Thymus (tissue), 11 donors: ENCODE data around the gene PLK3. TPM values are rescaled to one million over a fixed set of nuclear protein-coding genes. Genes with fewer than 3 reads are reported as not detected.
"Not testable (repeated sequence)": the region's sequence is repeated elsewhere in the genome, so short reads cannot be mapped to it uniquely, and the experiment has no call there.

ENCODE experiments used
- DNase-seq, 9 donors: peaks; one replicate each; pipeline ENCODE4 v3.0.0-alpha.2; 2013; ENCODE audit warnings: low spot score in 9 of 9, low read depth in 6 of 9, missing footprints in 1 of 9
- H3K27ac ChIP-seq, 2 donors: one replicate each; pipeline ENCODE4 v1.5.1; 2013; ENCODE audit warnings: control low read depth in 1 of 2, low read depth in 1 of 2, low read length in 1 of 2, mild to moderate bottlenecking in 1 of 2, moderate library complexity in 1 of 2
- H3K27me3 ChIP-seq, 2 donors: one replicate each; pipeline ENCODE4 v1.5.1; 2013; ENCODE audit warnings: low read length in 1 of 2; ENCODE audit not compliant: control insufficient read depth in 2 of 2, insufficient read depth in 1 of 2
- H3K36me3 ChIP-seq, 2 donors: one replicate each; pipeline ENCODE4 v1.5.1; 2013; ENCODE audit warnings: low read length in 1 of 2, mild to moderate bottlenecking in 1 of 2, moderate library complexity in 1 of 2; ENCODE audit not compliant: control insufficient read depth in 2 of 2, insufficient read depth in 2 of 2
- H3K4me1 ChIP-seq, 2 donors: one replicate each; pipeline ENCODE4 v1.5.1; 2013; ENCODE audit warnings: low read length in 2 of 2; ENCODE audit not compliant: control insufficient read depth in 2 of 2, insufficient read depth in 2 of 2
- H3K4me3 ChIP-seq, 2 donors: one replicate each; pipeline ENCODE4 v1.5.1; 2013; ENCODE audit warnings: low read length in 2 of 2, control low read depth in 1 of 2, mild to moderate bottlenecking in 1 of 2
- H3K9me3 ChIP-seq, 2 donors: one replicate each; pipeline ENCODE4 v1.5.1; 2013; ENCODE audit warnings: low read length in 1 of 2, mild to moderate bottlenecking in 1 of 2; ENCODE audit not compliant: control insufficient read depth in 2 of 2, insufficient read depth in 1 of 2
- WGBS: extraction: QIAGEN DNeasy Blood & Tissue Kit; methylation state at CpG from one replicate; pipeline ENCODE4 v1.1.7; 2013; 5-methylcytosine and 5-hydroxymethylcytosine counted together
- polyA plus RNA-seq: library from polyadenylated mRNA; stranded (reverse); fragments of 200-250 nt; gene quantifications from one replicate; pipeline ENCODE4 v1.2.3, GENCODE V29; 2013
- total RNA-seq: library from RNA; stranded (reverse); fragments of 120-200 nt; gene quantifications from one replicate; pipeline ENCODE4 v1.2.4, GENCODE V29; 2013
- donor health status: healthy.

Gene PLK3
- total and polyA plus RNA-seq, 2 donors = 10.1 to 32.9 TPM

DNA sequence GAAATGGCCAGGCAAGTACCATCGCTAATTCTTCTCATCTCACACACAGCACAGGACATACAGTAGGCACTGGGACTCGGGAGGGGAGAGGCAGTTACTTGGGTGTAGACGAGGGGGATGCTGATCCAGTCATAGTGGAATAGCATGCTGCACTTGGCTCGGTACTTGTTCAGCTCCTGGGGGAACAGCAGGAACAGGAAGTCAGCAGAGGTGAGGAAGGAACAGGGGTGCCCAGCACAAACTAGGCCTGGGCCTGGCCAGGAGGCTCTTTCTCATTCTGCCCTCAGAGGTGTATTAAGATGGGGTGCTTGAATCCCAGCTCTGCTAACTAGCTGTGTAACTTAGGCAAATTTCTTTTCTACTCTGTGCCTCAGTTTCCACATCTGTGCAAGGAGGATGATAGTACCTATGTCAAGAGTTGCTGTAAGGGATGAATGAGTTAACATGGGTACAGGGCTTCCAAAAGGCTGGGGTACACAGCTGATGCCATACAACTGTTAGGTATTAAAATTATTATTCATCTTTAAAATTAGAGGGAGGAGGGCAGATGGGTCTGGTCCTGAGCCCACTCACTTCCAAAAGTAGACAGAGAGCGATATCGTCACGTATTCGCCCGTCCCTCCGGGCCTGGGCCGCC is 14.6 kb upstream of the PLK3 start:
- no peak overlapping the region for H3K27ac ChIP-seq
- no peaks in the 10 kb centered on the region for H3K9me3 ChIP-seq
- DNase-seq = no peak
- H3K4me3 ChIP-seq = peak overlapping the region; percentile 39 to 45
- H3K4me1 ChIP-seq = peaks cover 18 to 30% of the 10 kb centered on the region in 2 donors
- WGBS = 34% methylated on average over 11 of the region's 11 CpGs
- peaks cover 8 to 13% of the 10 kb centered on the region in 2 donors for H3K36me3 ChIP-seq
- H3K27me3 ChIP-seq = peaks cover 0 to 3% of the 10 kb centered on the region in 2 donors

DNA sequence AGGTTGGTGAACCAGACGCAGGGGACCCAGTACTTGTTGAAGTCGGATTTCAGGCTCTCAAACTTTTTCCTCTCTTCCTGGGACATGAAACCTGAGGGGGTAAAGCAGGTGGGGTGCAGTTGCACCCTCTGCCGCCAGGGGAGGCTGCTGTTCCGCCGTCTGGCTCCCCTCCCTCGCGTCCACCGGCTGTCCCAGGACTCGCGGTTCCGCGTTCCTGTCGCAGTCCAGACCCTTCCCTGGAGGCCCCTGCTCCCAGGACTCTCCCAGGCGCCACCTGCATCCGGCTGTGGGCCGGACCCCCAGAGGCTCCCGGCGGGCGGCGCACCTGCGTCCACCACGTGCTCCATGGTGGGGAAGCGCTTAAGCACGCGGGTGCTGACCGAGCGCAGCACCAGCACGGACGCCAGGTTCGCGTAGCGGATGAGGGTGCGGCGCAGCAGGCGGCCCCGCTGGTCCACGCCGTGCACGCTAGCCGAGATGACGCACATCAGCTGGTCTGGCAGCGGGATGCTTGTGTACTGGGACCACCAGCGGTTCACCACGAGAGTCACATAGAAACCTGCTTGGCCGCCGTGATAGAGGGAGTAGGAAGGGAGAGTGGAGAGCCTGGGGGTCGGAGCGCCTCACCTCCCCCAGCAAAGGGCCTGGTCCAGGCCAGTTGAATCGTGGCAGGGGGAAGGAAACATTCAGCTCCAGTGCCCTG is 13.9 kb upstream of the PLK3 start:
- DNase-seq = peak in 6 of 9 donors; percentile 50 to 86 (median 71)
- H3K4me3 ChIP-seq = peak overlapping the region; percentile 39 to 45
- H3K36me3 ChIP-seq = peaks cover 2 to 9% of the 10 kb centered on the region in 2 donors
- H3K27ac ChIP-seq = peak overlapping the region in 1 of 2 donors; percentile 58
- WGBS = 8% methylated on average over 49 of the region's 49 CpGs
- peaks cover 18 to 30% of the 10 kb centered on the region in 2 donors for H3K4me1 ChIP-seq
- H3K27me3 ChIP-seq = peaks cover 0 to 3% of the 10 kb centered on the region in 2 donors
- H3K9me3 ChIP-seq = no peaks in the 10 kb centered on the region

DNA sequence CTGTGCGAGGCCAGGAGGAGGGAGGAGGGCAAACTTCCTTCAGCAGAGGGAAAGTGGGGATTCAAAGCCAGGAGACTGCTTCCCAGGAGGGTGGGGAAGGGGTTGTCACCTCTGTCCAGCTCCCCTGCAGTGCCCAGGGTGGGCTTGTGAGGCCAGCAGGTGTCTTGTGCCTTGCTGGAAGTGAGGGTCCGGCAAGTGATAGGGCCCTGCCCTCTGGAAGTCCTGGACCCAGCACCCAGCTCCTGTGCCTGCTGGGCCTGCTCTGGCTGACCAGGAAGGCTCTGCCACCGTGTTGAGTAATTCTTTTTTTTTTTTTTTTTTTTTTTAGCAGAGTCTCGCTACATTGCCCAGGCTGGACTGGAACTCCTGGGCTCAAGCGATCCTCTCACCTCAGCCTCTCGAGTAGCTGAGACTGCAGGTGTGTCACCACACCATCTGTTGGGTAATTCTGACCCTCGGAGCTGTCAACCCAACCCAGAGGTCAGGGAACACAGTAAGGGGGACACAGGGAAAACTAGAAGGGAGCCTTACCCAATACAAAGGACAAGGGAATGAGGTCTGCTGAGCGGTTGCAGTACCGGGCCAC is 13.2 kb upstream of the PLK3 start:
- Histone ChIP-seq H3K4me3 (peak overlapping the region in 1 of 2 donors; percentile 39), H3K4me1 (peaks cover 18 to 30% of the 10 kb centered on the region in 2 donors), H3K9me3 (no peaks in the 10 kb centered on the region), H3K36me3 (peaks cover 0 to 3% of the 10 kb centered on the region in 2 donors), H3K27me3 (peaks cover 0 to 3% of the 10 kb centered on the region in 2 donors), H3K27ac (peak overlapping the region in 1 of 2 donors; percentile 58)
- DNase-seq = no peak
- WGBS = 88% methylated on average over 9 of the region's 9 CpGs

DNA sequence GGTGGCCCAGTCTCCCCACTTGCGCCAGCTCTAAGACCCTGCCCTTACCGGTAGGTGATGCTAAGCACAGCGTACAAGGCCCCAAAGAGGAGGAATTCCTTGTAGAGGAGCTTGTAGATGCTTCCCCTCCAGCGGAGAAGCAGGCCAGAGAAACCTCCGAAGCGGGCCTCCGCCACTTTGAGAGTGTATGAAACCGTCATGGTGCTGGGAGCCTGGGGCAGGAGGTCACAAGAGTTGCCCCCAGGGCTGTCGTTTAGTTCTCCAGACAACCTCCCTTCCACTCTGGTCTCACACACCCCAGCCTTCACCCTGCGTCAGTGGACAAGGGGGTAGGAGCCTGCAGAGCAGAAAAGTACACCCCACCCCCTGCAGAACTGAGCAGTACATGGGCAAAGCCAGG is 12.7 kb upstream of the PLK3 start:
- Histone ChIP-seq H3K27me3 (peaks cover 0 to 3% of the 10 kb centered on the region in 2 donors), H3K4me1 (peaks cover 18 to 30% of the 10 kb centered on the region in 2 donors), H3K27ac (no peak overlapping the region), H3K9me3 (no peaks in the 10 kb centered on the region), H3K36me3 (no peaks in the 10 kb centered on the region), H3K4me3 (no peak overlapping the region)
- WGBS = 96% methylated on average over 10 of the region's 10 CpGs
- DNase-seq = no peak

DNA sequence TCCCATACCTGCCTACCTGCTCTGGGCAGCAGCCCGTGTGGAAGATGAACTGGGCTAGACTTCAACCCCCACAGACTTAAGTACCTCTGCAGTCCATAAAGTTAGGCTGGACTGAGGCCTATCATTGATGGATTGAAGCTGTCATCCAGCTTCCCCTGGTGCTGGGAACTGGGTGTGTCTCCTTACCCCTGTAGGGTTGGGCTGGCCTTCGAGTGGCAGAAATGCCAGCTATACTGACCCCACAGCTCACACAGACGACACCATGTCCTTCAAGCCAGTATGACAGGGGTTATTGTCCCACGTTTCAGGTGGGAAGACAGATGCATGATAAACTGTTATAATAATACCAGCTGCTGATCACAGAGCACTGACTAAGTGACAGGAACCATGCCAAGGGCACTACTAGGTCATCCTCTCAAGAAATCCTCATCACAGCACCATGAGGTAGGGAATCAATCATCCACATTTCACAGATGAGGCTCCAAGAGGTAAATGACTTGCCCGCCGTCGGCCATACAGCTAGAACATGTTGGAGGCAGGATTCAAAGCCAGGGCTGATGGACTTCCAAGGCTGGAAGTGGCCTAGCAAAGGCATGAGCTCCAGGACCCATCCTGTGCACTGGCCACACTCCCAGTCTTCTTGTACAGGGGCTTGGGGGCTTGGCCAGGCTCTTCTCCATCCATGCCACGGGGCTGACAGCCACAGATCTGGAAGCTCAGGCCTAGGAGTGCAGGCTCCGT is 11.9 kb upstream of the PLK3 start, which contains the start of gene BEST4:
TSS of gene BEST4 (minus strand) at position 51 of the 741 bp plus-strand sequence. CDS start 465 bp downstream, outside the sequence.
- no peak for DNase-seq
- H3K4me1 ChIP-seq = peaks cover 18 to 30% of the 10 kb centered on the region in 2 donors
- 95% methylated on average over 9 of the region's 9 CpGs for WGBS
- no peaks in the 10 kb centered on the region for H3K9me3 ChIP-seq
- no peak within 1 kb of the TSS for H3K4me3 ChIP-seq
- H3K27ac ChIP-seq = no peak within 1 kb of the TSS
- no peaks in the 10 kb centered on the region for H3K36me3 ChIP-seq
- peaks cover 0 to 3% of the 10 kb centered on the region in 2 donors for H3K27me3 ChIP-seq

DNA sequence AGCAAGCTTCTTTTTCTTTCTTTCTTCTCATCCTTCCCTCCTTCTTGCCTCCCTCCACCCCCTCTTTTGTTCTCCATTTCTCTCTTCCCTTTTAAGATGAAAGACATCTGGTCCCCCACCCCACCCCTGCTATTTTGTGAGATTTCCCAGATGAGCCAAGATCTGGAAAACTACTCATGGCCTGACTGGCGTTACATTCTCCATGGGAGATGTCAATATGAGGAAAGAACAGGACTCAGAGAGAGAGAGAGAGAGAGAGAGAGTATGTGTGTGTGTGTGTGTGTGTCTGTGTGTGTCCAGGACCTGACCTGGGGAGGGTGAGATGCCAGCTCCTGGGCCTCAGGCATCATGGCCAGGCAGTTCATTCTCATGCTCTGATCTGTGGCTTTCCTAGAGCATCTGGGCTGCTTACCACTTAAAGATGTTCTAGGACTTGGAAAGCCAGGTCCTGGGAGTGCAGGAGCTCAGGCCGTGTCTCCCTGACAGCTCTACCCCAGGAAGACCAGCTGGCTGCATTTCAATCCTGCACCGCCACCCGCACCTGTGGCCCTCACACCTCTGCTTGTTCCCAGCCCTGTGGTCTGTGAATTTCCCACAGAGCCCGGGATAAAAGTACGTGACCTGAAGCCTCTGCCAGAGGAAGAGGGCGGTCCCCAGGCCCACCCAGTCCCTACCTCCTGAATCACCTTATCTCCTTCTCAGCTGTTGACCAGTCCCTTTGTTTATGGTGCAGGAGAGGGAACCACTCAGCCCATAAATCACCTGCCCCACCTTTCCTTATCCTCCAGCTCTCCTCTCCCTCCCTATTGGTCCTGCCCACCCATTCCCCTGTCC is 9.0 kb upstream of the PLK3 start:
- peaks cover 0 to 3% of the 10 kb centered on the region in 2 donors for H3K27me3 ChIP-seq
- 84% methylated on average over 7 of the region's 7 CpGs for WGBS
- no peak for DNase-seq
- H3K9me3 ChIP-seq = no peaks in the 10 kb centered on the region
- H3K4me1 ChIP-seq = peaks cover 0 to 5% of the 10 kb centered on the region in 2 donors
- peak overlapping the region in 1 of 2 donors; percentile 18 for H3K27ac ChIP-seq
- no peak overlapping the region for H3K4me3 ChIP-seq
- no peaks in the 10 kb centered on the region for H3K36me3 ChIP-seq

DNA sequence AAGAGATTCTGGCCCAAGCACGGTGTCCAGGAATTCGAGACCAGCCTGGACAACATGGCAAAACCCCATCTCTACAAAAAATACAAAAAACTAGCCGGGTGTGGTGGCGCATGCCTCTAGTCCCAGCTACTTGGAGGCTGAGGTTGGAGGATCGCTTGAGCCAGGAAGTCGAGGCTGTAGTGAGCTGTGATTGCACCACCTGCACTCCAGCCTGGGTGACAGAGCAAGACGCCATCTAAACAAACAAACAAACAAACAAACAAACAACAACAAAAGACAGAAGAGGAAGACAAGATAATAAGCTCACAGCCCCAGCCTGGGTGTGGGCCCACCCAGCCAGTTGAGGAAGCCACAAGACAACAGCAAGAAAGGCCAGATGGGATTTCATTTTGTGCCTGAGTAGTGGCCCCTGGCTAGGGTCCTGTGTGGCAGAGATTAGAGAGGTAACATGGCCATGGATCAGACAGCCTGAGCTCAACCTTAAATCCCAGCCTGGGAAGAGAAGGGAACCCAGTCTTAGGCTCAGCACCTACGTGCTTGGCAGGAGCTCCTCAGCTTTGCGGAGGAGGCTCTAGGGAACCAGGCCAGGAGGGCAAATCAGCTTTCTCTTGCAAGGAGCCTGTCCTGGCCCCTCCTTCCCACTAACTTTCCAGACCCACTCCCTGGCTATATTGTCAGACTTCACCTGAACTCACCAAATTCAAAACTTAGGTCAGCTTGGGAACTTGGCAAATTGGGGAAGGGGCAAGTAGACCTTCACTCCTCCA is 7.3 kb upstream of the PLK3 start:
- Histone ChIP-seq H3K27ac (no peak overlapping the region), H3K9me3 (no peaks in the 10 kb centered on the region), H3K36me3 (no peaks in the 10 kb centered on the region), H3K27me3 (no peaks in the 10 kb centered on the region), H3K4me3 (no peak overlapping the region), H3K4me1 (no peaks in the 10 kb centered on the region)
- WGBS = 94% methylated on average over 9 of the region's 9 CpGs
- no peak for DNase-seq

DNA sequence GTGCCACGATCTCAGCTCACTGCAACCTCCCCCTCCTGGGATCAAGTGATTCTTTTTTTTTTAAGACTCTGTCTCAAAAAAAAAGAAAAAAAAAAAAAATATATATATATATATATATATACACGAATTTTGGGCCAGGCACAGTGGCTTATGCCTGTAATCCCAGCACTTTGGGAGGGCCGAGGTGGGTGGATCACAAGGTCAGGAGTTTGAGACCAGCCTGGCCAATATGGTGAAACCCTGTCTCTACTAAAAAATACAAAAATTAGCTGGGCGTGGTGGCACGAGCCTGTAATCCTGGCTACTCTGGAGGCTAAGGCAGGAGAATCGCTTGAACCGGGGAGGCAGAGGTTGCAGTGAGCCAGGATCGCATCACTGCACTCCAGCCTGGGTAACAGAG is 2.3 kb upstream of the PLK3 start:
- H3K9me3 ChIP-seq, DNase-seq, H3K4me3 ChIP-seq, H3K27ac ChIP-seq, H3K36me3 ChIP-seq, H3K27me3 ChIP-seq: not testable (repeated sequence)
- 96% methylated on average over 8 of the region's 8 CpGs for WGBS
- H3K4me1 ChIP-seq = peaks cover 2 to 35% of the 10 kb centered on the region in 2 donors
